Neural cell (in vitro differentiated cells): ENCODE results near the gene CARD14.

Experiments used
- EP300 ChIP-seq: fragments of 450-650 bp; conservative IDR thresholded peaks from 2 replicates; pipeline ENCODE4 v1.6.1; 2014; ENCODE audit warnings: antibody characterized with exemption, mild to moderate bottlenecking, moderate library complexity; ENCODE audit not compliant: poor library complexity, severe bottlenecking
- POLR2AphosphoS5 ChIP-seq: IDR thresholded peaks from 2 replicates; pipeline ENCODE4 v1.6.1; 2012
- TF ChIP-seq, protein P1 (sequence below): fragments of 450-650 bp; IDR thresholded peaks from 2 replicates; pipeline ENCODE4 v1.5.1; 2014; ENCODE audit warnings: antibody characterized with exemption, mild to moderate bottlenecking, moderate library complexity; ENCODE audit not compliant: poor library complexity, severe bottlenecking

DNA sequence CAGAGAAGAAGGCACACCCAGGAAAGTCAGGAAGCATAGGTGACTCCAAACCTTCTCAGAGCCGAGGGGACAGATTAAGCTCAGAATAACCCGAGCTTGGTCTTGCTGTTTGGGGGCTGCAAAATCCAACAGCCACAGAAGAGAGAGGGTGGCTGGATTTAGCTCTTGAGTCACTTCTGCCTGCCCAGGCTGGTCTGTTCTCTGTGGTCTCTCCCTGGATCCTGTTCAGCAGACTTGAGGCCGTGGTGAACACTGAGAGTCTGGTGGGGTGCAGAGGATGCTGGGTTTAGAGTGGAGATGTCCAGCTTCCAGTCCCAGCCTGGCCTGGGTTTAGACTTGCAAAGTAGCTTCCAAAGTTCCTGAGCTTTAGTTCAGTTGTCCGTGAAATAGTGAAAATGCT is 59.2 kb downstream of the CARD14 start:
- TF ChIP-seq, protein P1, sequence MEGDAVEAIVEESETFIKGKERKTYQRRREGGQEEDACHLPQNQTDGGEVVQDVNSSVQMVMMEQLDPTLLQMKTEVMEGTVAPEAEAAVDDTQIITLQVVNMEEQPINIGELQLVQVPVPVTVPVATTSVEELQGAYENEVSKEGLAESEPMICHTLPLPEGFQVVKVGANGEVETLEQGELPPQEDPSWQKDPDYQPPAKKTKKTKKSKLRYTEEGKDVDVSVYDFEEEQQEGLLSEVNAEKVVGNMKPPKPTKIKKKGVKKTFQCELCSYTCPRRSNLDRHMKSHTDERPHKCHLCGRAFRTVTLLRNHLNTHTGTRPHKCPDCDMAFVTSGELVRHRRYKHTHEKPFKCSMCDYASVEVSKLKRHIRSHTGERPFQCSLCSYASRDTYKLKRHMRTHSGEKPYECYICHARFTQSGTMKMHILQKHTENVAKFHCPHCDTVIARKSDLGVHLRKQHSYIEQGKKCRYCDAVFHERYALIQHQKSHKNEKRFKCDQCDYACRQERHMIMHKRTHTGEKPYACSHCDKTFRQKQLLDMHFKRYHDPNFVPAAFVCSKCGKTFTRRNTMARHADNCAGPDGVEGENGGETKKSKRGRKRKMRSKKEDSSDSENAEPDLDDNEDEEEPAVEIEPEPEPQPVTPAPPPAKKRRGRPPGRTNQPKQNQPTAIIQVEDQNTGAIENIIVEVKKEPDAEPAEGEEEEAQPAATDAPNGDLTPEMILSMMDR = no peak
- no peak for TF ChIP-seq EP300
- no peak for TF ChIP-seq POLR2AphosphoS5
